Measurements from ENCODE around the gene SBNO1.

Gene SBNO1

DNA sequence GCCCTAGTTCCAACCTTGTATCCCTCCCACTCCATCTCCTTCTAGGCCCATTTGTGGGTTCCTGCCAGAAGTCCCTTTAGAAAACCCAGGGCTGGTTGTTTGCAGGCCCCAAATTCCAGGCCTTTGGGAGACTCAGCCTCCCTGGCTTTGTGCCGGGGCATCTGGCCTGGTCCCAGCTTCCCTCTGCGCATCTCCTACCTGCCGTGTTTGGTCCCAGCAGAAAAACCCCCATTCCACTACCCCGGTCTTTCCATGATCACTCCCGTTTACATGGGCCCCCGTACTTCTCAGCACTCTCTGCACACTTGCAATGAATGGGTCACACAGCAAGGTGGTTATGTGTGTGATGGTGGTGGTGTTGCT lies 34.6 kb upstream of the SBNO1 start:
- H3K4me3 ChIP-seq (ENCODE audit: low read depth, low read length), result no peak overlapping the region
- POLR2A ChIA-PET, result interaction anchor here (0.6 kb wide), 1 partner anchor 33 kb away, joined by 4 read pairs; no protein-coding TSS in a partner anchor
- no peak for TF ChIP-seq CTCF (IDR thresholded peaks at IDR 0.05; ENCODE audit: insufficient read depth, low read length, missing control alignments)
- CTCF ChIA-PET, result no interaction called here
- no peak for DNase-seq (ENCODE audit: low read depth, low spot score)

DNA sequence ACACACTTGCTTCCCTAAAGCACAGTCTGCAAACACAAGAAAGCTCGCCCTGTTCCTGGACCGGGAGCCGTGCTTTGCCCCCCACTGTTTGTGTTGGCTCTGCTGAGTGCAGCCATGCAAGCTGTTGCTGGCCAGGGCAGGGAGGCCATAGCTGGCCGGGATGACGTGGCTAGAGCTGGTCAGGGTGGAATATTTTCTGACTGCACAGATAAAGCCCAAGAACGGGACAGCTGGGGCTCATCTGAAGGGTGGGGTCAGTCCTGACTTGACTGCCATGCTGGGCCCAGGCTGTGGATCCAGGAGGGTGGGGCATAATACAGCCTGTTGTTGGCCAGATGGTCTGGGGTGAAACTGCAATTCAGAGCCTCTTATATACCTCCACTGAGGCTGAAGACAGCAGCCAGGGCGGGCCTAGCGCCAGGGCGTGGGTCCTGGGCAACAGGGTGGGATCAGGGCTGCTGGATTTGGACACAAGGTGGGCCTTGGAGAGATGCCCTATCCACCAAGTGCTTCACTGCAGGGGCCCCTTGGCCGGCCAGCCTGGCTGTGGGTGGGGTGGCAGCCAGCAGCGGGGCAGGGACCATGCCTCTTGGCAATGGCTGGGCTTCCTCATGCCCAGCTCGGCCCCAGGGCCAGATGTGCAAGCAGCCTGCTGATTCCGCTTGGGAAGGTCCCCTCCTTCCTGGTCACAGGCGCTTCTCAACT lies 34.1 kb upstream of the SBNO1 start:
- DNase-seq (ENCODE audit: low read depth, low spot score), result no peak
- CTCF ChIA-PET, result no interaction called here
- no peak overlapping the region for H3K4me3 ChIP-seq (ENCODE audit: low read depth, low read length)
- POLR2A ChIA-PET, result interaction anchor here (0.6 kb wide), 1 partner anchor 34 kb away, joined by 4 read pairs; no protein-coding TSS in a partner anchor
- no peak for TF ChIP-seq CTCF (IDR thresholded peaks at IDR 0.05; ENCODE audit: insufficient read depth, low read length, missing control alignments)

DNA sequence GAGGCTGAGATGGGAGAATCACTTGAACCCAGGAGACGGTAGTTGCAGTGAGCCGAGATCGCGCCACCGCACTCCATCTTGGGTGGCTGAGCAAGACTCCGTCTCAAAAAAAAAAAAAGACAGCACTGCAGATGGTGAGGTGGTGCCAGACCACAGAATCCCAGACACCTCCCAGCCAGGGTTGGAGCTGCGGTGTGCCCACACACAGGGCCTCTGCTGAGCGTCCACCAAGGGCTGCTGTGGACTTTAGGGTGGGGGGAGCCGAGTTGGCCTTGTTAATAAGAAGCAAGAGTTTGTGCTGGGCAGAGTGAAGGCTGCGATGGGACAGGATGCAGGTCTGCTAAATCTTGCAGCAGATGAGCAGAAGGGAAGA lies 33.5 kb upstream of the SBNO1 start:
- CTCF ChIA-PET, result interaction anchor here (0.8 kb wide), 1 partner anchor 10 kb away, joined by 4 read pairs; no protein-coding TSS in a partner anchor
- DNase-seq (ENCODE audit: low read depth, low spot score), result no peak
- POLR2A ChIA-PET, result no interaction called here
- no peak for TF ChIP-seq CTCF (IDR thresholded peaks at IDR 0.05; ENCODE audit: insufficient read depth, low read length, missing control alignments)
- H3K4me3 ChIP-seq (ENCODE audit: low read depth, low read length), result no peak overlapping the region

GRCh38 chr12:123397400-123397799 lies 32.8 kb upstream of the SBNO1 start:
- POLR2A ChIA-PET, result no interaction called here
- CTCF ChIA-PET, result interaction anchor here (0.8 kb wide), 1 partner anchor 9 kb away, joined by 4 read pairs; no protein-coding TSS in a partner anchor
- DNase-seq (ENCODE audit: low read depth, low spot score), result no peak
- no peak overlapping the region for H3K4me3 ChIP-seq (ENCODE audit: low read depth, low read length)
- TF ChIP-seq CTCF (IDR thresholded peaks at IDR 0.05; ENCODE audit: insufficient read depth, low read length, missing control alignments), result no peak

DNA sequence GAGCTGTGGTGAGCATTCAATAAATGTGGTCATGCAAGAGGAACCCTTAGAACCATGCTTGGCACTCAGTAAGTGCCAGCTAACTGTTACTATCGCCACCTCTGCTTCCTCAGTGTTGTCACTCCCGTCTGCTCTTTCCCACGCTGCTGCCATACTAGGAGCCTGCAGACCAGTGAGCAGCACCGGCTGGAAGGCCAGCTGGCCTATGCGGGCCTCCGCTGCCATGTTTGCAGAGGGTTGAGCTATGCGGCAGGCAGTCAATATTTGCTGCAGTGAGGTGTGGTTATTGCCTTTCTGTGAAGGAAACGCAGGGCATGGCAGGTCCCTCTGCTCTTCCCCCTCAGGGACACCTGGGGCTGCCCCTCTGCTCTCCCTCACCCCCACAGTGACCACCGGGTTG lies 32.3 kb upstream of the SBNO1 start:
- TF ChIP-seq CTCF (IDR thresholded peaks at IDR 0.05; ENCODE audit: insufficient read depth, low read length, missing control alignments), result no peak
- ChIA-PET CTCF (interaction anchor here (0.9 kb wide), 2 partner anchors 10 to 16 kb away, joined by 3 read pairs; no protein-coding TSS in a partner anchor), POLR2A (no interaction called here)
- no peak for DNase-seq (ENCODE audit: low read depth, low spot score)
- H3K4me3 ChIP-seq (ENCODE audit: low read depth, low read length), result no peak overlapping the region

GRCh38 chr12:123396543-123396942 lies 31.9 kb upstream of the SBNO1 start:
- ChIA-PET POLR2A (no interaction called here), CTCF (interaction anchor here (0.9 kb wide), 2 partner anchors 9 to 16 kb away, joined by 3 read pairs; no protein-coding TSS in a partner anchor)
- DNase-seq (ENCODE audit: low read depth, low spot score), result no peak
- TF ChIP-seq CTCF (IDR thresholded peaks at IDR 0.05; ENCODE audit: insufficient read depth, low read length, missing control alignments), result no peak
- no peak overlapping the region for H3K4me3 ChIP-seq (ENCODE audit: low read depth, low read length)
